GM18907 (cell line): ENCODE measurements around the gene ADAM12.
"Not testable (repeated sequence)": the region's sequence is repeated elsewhere in the genome, so short reads cannot be mapped to it uniquely, and the experiment has no call there.

Experiments
- ATAC-seq: cut with Tn5 transposase; IDR thresholded peaks from one replicate; pipeline ENCODE4 v1.9.1; 2021; ENCODE audit warnings: mild to moderate bottlenecking, moderate library complexity; ENCODE audit not compliant: unreplicated experiment

The ADAM12 gene

DNA sequence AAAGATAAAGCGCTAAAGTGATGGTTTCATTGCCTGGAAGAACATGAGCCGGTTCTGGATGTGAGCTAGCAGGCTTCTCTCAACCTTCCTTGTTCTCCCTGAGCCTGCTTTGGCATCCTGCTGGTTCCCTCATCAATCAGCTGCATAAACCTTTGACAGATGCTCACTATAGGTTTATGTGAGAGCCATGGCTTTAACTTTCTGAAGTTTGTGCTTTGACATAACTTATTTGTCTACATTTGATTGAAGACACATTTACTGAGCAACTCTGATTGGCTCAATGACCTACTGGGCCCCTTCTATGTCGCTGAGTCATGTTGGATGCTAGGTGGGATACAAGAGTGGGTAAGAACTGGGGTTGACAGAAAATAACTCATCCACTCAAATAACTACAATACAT lies 192.0 kb downstream of the ADAM12 start:
- no peak for ATAC-seq

DNA sequence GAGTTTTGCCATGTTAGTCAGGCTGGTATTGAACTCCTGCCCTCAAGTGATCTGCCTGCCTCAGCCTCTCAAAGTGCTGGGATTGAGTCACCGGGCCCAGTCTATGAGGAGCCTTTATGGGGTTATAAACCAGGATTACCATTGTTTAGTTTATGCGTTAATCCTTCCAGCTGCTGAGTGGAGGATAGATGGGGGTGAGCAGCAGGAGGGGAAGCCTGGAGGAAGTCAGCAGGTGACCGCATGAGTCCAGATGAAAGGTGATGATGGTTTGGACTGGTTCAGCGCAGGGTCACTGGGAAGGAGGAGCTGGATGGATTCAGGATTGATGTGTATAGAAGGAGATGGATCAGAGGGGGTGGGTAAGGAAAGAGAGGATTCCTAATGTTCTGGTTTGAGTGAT lies 197.1 kb downstream of the ADAM12 start:
- no peak for ATAC-seq

- ATAC-seq: no peak
Measured at GRCh38 chr10:126188679-126189200, 199.5 kb downstream of the ADAM12 start.

GRCh38 chr10:126187399-126187798 lies 200.9 kb downstream of the ADAM12 start:
- no peak for ATAC-seq

GRCh38 chr10:126186766-126187165 lies 201.5 kb downstream of the ADAM12 start:
- ATAC-seq: no peak

DNA sequence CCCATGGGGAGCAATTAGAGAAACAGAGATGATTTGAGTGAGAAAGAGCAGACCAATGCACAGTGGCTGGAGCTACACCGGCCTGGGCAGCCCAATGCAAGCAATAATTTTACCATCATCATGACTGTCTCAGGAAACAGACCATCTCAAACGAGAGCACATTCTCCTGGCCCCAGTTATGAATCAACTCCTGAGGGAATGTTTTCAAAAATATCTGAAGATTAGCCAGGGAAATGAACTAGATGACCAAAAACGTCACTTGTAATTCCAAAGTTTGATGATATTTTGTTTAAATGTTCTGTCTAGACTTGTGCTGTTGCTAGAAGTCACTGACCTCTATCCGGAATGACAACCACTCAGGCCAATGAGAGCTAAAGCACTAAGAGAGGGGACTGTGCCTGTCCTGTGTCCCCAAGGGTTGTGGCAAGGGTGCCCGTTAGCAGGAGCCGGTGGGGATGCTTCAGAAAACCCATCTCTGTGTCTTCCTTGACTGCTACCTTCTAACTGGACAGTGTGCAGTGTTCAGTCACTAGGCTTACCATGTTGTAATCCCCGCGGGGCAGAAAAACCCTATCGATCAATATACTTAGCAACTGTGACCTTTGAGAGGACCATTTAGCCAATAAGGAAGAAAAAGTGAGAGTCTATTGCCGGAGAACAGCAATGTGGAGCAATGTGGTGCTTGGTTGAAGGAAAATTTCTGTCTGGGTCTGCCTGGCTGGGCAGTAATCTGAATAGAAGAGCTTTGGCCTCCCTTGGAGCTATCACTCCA lies 202.4 kb downstream of the ADAM12 start:
- ATAC-seq: no peak

DNA sequence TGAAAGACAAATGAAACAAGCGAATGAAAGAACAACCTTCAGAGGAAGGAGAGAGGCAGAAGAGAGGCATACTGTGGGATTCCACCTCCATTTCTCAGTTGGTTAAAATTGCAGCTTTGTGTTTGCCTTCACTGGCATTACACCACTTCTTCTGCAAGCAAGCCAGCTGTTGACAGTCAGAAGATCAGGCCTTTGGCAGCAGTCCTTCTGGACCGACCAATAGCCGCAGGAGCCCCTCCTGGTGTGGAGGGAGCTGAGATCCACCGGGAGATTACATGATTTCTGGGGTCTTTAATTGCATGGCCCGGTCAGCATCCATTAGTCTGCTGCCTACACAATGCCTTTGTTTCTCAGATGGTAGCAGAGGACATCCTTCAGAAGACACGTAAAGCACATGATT lies 206.7 kb downstream of the ADAM12 start:
- ATAC-seq: no peak

- peak; percentile 55 for ATAC-seq
Measured at GRCh38 chr10:126179637-126180036, 208.6 kb downstream of the ADAM12 start.

DNA sequence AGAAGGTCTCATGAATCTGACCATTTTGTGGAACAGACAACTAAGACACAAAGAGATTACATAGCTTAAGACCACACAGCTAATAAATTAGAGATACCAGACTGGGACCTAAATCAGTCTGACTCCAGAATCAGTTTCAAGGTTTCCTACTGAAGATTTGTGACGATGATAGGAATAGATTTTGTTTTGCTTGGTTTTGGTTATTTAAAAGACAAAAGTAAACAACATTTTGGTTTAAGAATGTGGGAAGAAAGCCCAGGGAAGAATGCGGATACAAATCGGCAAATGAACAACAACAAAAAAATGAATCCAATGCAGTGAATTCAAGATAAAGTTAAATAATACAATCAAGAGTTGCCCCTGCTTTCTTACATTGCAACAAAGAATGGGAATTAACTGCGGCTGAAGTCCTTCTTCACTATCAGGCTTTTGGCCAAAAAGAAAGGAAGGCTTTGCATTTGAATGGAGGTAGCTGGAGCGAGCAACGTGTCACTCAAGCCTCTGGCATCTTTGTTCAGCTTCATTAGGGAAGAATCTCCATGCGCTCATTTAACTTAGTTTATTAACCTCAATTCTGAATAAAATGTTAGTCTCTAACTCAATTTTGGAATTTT lies 210.8 kb downstream of the ADAM12 start:
- no peak for ATAC-seq

GRCh38 chr10:126175641-126176262 lies 212.5 kb downstream of the ADAM12 start:
- no peak for ATAC-seq

- ATAC-seq: not testable (repeated sequence)
Measured at GRCh38 chr10:126172755-126173154, 215.5 kb downstream of the ADAM12 start.

DNA sequence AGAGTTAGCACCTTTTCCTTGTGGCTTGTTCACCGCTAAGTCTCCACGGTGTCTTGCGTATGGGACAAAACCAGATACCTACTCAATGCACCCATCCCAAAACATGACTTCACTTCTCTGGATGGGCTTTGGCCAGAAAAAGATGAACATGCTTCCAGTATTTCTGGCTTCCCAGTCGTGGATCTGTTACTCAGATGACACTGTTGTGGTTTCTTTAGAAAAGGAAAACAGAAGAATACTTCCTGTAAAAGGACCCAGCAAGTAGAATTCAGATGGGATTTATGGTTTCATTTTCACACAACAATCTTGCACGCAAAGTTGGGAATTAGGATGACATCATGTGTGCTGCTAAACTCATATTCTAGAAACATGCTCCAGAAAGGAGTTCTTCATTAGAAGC lies 216.7 kb downstream of the ADAM12 start:
- ATAC-seq: no peak

DNA sequence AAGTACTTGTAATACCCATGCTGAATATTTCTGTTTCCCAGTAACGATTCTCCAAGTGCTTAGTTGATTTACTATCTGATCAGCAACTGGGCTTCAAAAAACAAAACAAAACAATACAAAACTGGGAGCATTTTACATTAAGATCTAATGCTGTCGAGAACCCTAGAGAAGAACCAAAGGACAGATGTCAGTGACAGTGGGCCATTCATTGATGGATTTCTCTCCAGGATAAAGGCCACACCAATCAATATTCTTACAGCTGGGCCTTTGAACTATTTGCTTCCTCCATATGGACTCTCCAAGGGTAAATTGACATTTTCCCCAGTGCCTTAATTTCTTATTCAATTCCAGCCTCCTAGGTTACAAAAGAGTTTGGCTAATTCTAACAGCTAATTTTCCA lies 217.5 kb downstream of the ADAM12 start:
- ATAC-seq: no peak

- ATAC-seq: no peak
Measured at GRCh38 chr10:126170371-126170770, 217.9 kb downstream of the ADAM12 start.

DNA sequence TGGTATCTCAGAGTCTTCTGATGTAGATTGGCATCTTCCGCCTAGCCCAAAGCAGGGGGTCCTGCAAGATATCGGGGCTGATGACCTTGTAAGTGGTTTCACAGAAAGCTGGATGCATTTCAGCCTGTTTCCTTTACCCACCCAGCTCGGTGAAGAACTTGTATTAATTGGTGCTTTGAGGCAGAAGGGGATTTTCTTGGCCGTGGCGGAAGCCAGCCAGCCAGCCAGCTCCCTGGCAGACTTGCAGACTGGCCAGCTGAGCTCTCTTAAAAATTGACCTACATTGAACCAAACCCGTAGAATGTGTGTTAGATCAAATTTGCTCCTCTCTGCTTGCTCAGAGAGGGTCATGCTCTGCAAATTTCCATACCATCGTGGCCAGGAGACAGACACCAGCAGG lies 218.4 kb downstream of the ADAM12 start:
- no peak for ATAC-seq

DNA sequence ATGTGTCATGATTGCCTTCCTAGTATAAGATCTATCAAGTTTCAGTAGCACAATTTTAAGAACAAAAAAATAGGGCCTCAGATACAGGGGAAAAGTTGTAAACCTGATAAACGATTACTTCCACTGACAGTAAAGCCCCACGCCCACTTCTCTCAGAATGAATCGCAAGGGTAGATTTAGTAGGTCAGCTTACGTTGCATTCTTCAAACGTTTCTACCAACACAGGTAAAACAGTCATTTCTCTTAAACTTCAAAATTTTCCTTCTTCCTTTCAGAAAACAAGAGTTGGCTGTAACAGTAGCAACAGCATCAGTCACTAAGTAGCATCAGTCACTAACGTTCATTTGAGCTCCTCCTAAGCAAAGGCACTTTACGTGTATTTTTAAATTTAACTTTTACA lies 221.5 kb downstream of the ADAM12 start:
- no peak for ATAC-seq

- no peak for ATAC-seq
Measured at GRCh38 chr10:126165874-126166273, 222.4 kb downstream of the ADAM12 start.

- ATAC-seq: no peak
Measured at GRCh38 chr10:126163506-126163905, 224.8 kb downstream of the ADAM12 start.

DNA sequence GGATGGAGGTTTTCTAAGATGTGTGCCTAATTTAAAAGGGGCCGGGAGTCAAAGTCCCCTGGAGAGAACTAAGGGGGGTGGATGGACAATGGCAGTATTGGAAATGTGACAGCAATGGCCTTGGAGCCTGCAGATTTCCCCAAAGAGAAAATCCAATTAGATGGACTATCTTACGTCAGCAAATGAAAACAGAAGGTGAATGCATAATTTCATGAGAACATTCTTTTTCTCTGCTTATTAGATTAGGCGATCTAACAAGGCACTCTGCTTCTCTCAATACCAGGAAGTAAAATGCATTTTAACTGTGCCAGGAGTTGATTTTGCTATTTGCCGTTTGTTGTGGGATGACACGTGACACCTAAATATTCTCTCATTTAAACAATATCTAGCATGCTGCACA lies 226.6 kb downstream of the ADAM12 start:
- ATAC-seq: no peak

DNA sequence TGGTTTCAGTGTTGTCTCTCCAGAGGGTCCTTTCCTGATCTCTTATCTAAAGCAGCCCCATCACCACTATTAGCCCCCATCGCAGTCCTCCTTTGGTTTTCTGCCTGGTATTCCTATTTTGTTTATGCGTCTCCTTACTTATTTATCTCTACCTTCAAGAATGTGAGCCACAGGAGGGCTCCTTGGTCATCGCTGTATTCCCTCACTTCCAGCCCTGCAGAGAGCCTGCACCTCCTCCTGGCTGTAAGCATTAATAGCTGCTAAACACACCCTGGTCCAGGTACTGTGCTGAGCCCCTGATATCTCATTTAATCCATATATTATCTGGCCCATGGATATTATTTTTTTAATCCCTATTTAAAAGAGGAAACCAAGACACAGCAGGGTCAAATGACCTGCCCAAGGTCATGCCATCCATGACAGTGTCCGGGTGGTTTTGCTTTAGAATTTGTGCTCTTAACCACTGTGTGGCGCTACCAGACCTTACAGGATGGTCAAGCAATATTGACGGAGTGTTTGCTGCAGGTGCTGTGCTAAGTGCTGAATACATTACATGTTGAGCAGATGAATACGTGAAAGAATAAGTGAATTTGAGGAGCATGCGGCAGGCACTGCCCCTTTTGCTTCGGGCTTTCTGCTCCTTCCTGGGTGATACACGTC lies 227.2 kb downstream of the ADAM12 start:
- no peak for ATAC-seq

GRCh38 chr10:126160571-126160970 lies 227.7 kb downstream of the ADAM12 start:
- no peak for ATAC-seq
